CD14-positive monocyte (primary cell): ENCODE results near the gene SELENOO. TPM values are rescaled to one million over a fixed set of nuclear protein-coding genes. Genes with fewer than 3 reads are reported as not detected.

Source experiments
- DNase-seq, 3 donors: peaks; one replicate each; pipeline ENCODE4 v3.0.0-alpha.2; 2011 to 2022
- H2AFZ ChIP-seq: 2 replicates; pipeline ENCODE4 v1.6.0; 2012; ENCODE audit warnings: mild to moderate bottlenecking, low read depth, low read length, inconsistent platforms; ENCODE audit not compliant: insufficient read depth, poor library complexity, severe bottlenecking
- H3K27ac ChIP-seq, 2 donors: 1 replicate in 1 of 2; 2 replicates in 1 of 2; pipeline ENCODE4 v1.5.1; 2012 to 2013; ENCODE audit warnings: low read length in 2 of 2, control low read depth in 1 of 2, inconsistent platforms in 1 of 2, low read depth in 1 of 2, mild to moderate bottlenecking in 1 of 2
- H3K27me3 ChIP-seq, 2 donors: one replicate each; pipeline versions ENCODE4 v1.6.0 to v1.6.1; 2011 to 2013; ENCODE audit warnings: low read length in 2 of 2; ENCODE audit not compliant: control insufficient read depth in 2 of 2, insufficient read depth in 2 of 2
- H3K36me3 ChIP-seq, 2 donors: replicated peaks in 1 of 2; 1 replicate in 1 of 2; 2 replicates in 1 of 2; pipeline versions ENCODE4 v1.5.1 to v1.6.1; 2012 to 2013; ENCODE audit warnings: low read length in 2 of 2, control low read depth in 1 of 2, inconsistent platforms in 1 of 2, mild to moderate bottlenecking in 1 of 2; ENCODE audit not compliant: insufficient read depth in 2 of 2, control insufficient read depth in 1 of 2
- H3K4me1 ChIP-seq, 2 donors: 1 replicate in 1 of 2; 2 replicates in 1 of 2; pipeline versions ENCODE4 v1.5.1 to v1.6.1; 2012 to 2013; ENCODE audit warnings: low read length in 2 of 2, control low read depth in 1 of 2, inconsistent platforms in 1 of 2, mild to moderate bottlenecking in 1 of 2, moderate library complexity in 1 of 2; ENCODE audit not compliant: insufficient read depth in 2 of 2, control insufficient read depth in 1 of 2
- H3K4me2 ChIP-seq: replicated peaks from 2 replicates; pipeline ENCODE3; 2012; ENCODE audit warnings: low read length, moderate library complexity, mild to moderate bottlenecking; ENCODE audit not compliant: poor library complexity, severe bottlenecking; ENCODE audit errors: extremely low read depth
- H3K4me3 ChIP-seq, 3 experiments: fragments of 200-600 bp in 1 of 3; sonication (generic) in 1 of 3; replicated peaks in 1 of 3; 1 replicate in 2 of 3; 2 replicates in 1 of 3; pipeline ENCODE4 v1.5.1; 2011 to 2013; ENCODE audit warnings: low read length in 3 of 3, mild to moderate bottlenecking in 3 of 3, control low read depth in 2 of 3, low read depth in 2 of 3, inconsistent platforms in 1 of 3, moderate library complexity in 1 of 3
- H3K79me2 ChIP-seq: 2 replicates; pipeline ENCODE4 v1.6.0; 2012; ENCODE audit warnings: mild to moderate bottlenecking, control low read depth, inconsistent platforms, low read length, moderate library complexity; ENCODE audit not compliant: insufficient read depth
- H3K9ac ChIP-seq: 2 replicates; pipeline ENCODE4 v1.6.0; 2017; ENCODE audit warnings: low read length, mild to moderate bottlenecking; ENCODE audit not compliant: insufficient read depth, poor library complexity, severe bottlenecking
- H3K9me3 ChIP-seq, 2 donors: replicated peaks in 1 of 2; 1 replicate in 1 of 2; 2 replicates in 1 of 2; pipeline versions ENCODE4 v1.5.1 to v1.6.1; 2012 to 2013; ENCODE audit warnings: low read length in 2 of 2, control low read depth in 1 of 2; ENCODE audit not compliant: control insufficient read depth in 1 of 2, insufficient read depth in 1 of 2
- H4K20me1 ChIP-seq: 2 replicates; pipeline ENCODE4 v1.6.0; 2012; ENCODE audit warnings: mild to moderate bottlenecking, low read length, control low read depth, moderate library complexity; ENCODE audit not compliant: insufficient read depth
- H3K27ac Mint-ChIP-seq, 7 donors: one replicate each; pipeline ENCODE4 v1.8.0; 2020; ENCODE audit warnings: mild to moderate bottlenecking in 7 of 7, mixed read lengths in 7 of 7, moderate library complexity in 6 of 7, inconsistent platforms in 2 of 7
- H3K27me3 Mint-ChIP-seq, 3 donors: one replicate each; pipeline ENCODE4 v1.8.0; 2021 to 2022; ENCODE audit warnings: low read depth in 3 of 3, mild to moderate bottlenecking in 3 of 3, mixed read lengths in 3 of 3, moderate library complexity in 3 of 3, inconsistent platforms in 1 of 3
- H3K36me3 Mint-ChIP-seq, 2 donors: one replicate each; pipeline ENCODE4 v1.8.0; 2020; ENCODE audit warnings: mixed read lengths in 2 of 2, inconsistent platforms in 1 of 2, mild to moderate bottlenecking in 1 of 2
- H3K4me1 Mint-ChIP-seq: one replicate; pipeline ENCODE4 v1.8.0; 2020; ENCODE audit warnings: mild to moderate bottlenecking, mixed read lengths
- H3K4me3 Mint-ChIP-seq, 2 donors: one replicate each; pipeline ENCODE4 v1.8.0; 2020; ENCODE audit warnings: mild to moderate bottlenecking in 2 of 2, mixed read lengths in 2 of 2, moderate library complexity in 1 of 2
- H3K9me3 Mint-ChIP-seq, 7 donors: one replicate each; pipeline ENCODE4 v1.8.0; 2020 to 2022; ENCODE audit warnings: mixed read lengths in 7 of 7, mild to moderate bottlenecking in 6 of 7, moderate library complexity in 6 of 7, inconsistent platforms in 2 of 7
- WGBS: methylation state at CpG from one replicate; pipeline ENCODE4 v1.1.5; 2013; ENCODE audit warnings: missing lambda C conversion rate; ENCODE audit not compliant: insufficient coverage; 5-methylcytosine and 5-hydroxymethylcytosine counted together
- intact Hi-C, 2 donors: fragments of 100-400 bp; cut with micrococcal nuclease; formaldehyde crosslinking; loops; one replicate each; pipeline versions ENCODE4 v1.15.0 to v1.15.1; 2023
- polyA plus RNA-seq, 3 donors: library from polyadenylated mRNA; depleted of rRNA in 1 of 3; unstranded in 2 of 3; stranded (reverse) in 1 of 3; fragments of 300-500 nt in 2 of 3; fragments of >200 nt in 1 of 3; fragmentation: Illumina TruSeq in 2 of 3; gene quantifications; 1 replicate in 2 of 3; 2 replicates in 1 of 3; pipeline ENCODE4 v1.2.3, GENCODE V29; 2012 to 2021
- TF ChIP-seq, protein P1 (sequence below): fragments of 200-600 bp; IDR thresholded peaks from one replicate; pipeline ENCODE4 v1.8.0; 2022; ENCODE audit warnings: antibody characterized with exemption, mild to moderate bottlenecking

SELENOO gene
- polyA plus RNA-seq, 3 donors = 2.7 to 76.9 (median 8.7) TPM

DNA sequence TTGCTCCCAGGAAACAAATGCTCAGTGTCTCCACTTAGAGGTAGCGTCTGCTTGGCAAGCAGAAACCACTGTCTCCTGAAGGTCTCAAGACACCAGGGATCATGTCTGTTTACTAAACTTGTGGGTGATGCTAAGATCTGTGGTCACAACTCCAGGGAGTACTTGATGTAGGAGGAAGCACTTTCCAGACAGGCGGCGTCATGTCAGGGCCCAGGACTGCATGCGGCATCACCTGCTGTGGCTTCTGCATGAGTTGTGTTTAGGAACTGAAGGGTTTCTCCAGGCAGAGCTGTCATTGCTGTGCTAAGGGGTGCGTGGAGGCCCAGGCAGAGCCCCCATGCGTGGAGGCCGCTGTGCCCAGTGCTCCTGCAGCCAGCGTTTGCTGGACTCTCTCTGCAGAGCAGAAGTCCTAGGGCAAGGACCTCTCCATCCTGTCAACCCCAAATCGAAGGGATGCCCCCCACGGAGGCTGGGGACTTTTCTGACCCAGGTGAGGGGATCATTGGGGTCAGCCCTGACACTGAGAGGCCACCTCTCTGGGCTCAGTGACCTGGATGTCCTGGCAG is 38.3 kb upstream of the SELENOO start:
- no peaks in the 10 kb centered on the region for H3K4me1 ChIP-seq
- Mint-ChIP-seq H3K4me3 (no peak overlapping the region), H3K27ac (peak overlapping the region in 1 of 7 donors; percentile 33), H3K4me1 (no peaks in the 10 kb centered on the region), H3K36me3 (no peaks in the 10 kb centered on the region), H3K9me3 (peaks cover 0 to 7% (median 4%) of the 10 kb centered on the region in 7 donors), H3K27me3 (peaks cover 11 to 32% (median 14%) of the 10 kb centered on the region in 3 donors)
- no peak overlapping the region for H3K4me2 ChIP-seq
- H3K36me3 ChIP-seq = no peaks in the 10 kb centered on the region
- no peaks in the 10 kb centered on the region for H3K27me3 ChIP-seq
- no peak overlapping the region for H2AFZ ChIP-seq
- intact Hi-C loops = no loop called here
- no peaks in the 10 kb centered on the region for H4K20me1 ChIP-seq
- no peak overlapping the region for H3K27ac ChIP-seq
- no peaks in the 10 kb centered on the region for H3K9me3 ChIP-seq
- no peaks in the 10 kb centered on the region for H3K79me2 ChIP-seq
- TF ChIP-seq, protein P1, sequence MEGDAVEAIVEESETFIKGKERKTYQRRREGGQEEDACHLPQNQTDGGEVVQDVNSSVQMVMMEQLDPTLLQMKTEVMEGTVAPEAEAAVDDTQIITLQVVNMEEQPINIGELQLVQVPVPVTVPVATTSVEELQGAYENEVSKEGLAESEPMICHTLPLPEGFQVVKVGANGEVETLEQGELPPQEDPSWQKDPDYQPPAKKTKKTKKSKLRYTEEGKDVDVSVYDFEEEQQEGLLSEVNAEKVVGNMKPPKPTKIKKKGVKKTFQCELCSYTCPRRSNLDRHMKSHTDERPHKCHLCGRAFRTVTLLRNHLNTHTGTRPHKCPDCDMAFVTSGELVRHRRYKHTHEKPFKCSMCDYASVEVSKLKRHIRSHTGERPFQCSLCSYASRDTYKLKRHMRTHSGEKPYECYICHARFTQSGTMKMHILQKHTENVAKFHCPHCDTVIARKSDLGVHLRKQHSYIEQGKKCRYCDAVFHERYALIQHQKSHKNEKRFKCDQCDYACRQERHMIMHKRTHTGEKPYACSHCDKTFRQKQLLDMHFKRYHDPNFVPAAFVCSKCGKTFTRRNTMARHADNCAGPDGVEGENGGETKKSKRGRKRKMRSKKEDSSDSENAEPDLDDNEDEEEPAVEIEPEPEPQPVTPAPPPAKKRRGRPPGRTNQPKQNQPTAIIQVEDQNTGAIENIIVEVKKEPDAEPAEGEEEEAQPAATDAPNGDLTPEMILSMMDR = no peak
- DNase-seq = no peak
- 87% methylated on average over 9 of the region's 10 CpGs for WGBS
- H3K4me3 ChIP-seq = no peak overlapping the region
- H3K9ac ChIP-seq = no peak overlapping the region

DNA sequence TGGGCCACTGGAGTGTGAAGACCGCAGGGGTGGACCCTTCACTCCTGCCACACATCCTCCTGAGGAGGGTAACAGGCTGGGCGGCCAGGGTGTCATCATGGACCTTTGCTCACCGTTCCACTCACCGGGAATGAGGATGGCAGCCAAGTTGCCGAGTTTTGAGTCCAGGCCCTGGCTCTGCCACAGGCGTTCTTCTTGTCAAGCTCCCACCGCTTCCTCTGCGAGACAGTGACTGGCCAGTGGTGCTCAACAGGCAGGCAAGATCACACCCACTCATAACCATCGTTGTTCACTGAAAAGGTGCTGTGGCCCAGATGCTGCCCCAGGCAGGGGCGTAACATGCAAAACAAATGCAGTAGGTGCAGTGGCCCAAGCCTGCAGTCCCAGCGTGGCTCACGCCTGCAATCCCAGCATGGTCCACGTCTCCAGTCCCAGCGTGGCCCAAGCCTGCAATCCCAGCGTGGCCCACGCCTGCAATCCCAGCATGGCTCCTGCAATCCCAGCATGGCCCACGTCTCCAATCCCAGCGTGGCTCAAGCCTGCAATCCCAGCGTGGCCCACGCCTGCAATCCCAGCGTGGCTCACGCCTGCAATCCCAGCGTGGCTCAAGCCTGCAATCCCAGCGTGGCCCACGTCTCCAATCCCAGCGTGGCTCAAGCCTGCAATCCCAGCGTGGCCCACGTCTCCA is 35.2 kb upstream of the SELENOO start:
- Histone ChIP-seq H3K79me2 (no peaks in the 10 kb centered on the region), H3K27me3 (peaks cover 8 to 20% of the 10 kb centered on the region in 2 donors), H3K4me3 (no peak overlapping the region), H2AFZ (no peak overlapping the region), H3K4me2 (no peak overlapping the region), H3K27ac (no peak overlapping the region), H3K9ac (no peak overlapping the region), H3K36me3 (no peaks in the 10 kb centered on the region), H3K4me1 (peaks cover 0 to 3% of the 10 kb centered on the region in 2 donors), H4K20me1 (no peaks in the 10 kb centered on the region), H3K9me3 (no peaks in the 10 kb centered on the region)
- Mint-ChIP-seq H3K27ac (no peak overlapping the region), H3K9me3 (peaks cover 0 to 15% (median 4%) of the 10 kb centered on the region in 7 donors), H3K27me3 (peaks cover 26 to 42% (median 28%) of the 10 kb centered on the region in 3 donors), H3K4me1 (peaks cover 9% of the 10 kb centered on the region), H3K36me3 (peaks cover 0 to 3% of the 10 kb centered on the region in 2 donors), H3K4me3 (no peak overlapping the region)
- TF ChIP-seq, protein P1 = no peak
- WGBS = 95% methylated on average over 25 of the region's 28 CpGs
- no peak for DNase-seq
- intact Hi-C loops = no loop called here
